22Rv1 (cell line): ENCODE data around the gene HIVEP3.

Source experiments
- H3K27ac ChIP-seq: fragments of 450-650 bp; 2 replicates; pipeline ENCODE4 v1.5.1; 2017
- CTCF ChIP-seq: fragments of 450-650 bp; IDR thresholded peaks from 2 replicates; pipeline ENCODE4 v1.5.1; 2017; ENCODE audit warnings: mild to moderate bottlenecking
- ZFX ChIP-seq: fragments of 450-650 bp; IDR thresholded peaks from 2 replicates; pipeline ENCODE4 v1.6.1; 2017; ENCODE audit warnings: antibody characterized with exemption, borderline replicate concordance

HIVEP3 gene

GRCh38 chr1:41546833-41547135, 371.9 kb downstream of the HIVEP3 start:
- no peak overlapping the region for H3K27ac ChIP-seq
- no peak for TF ChIP-seq CTCF
- TF ChIP-seq ZFX: no peak

- TF ChIP-seq CTCF (no peak), ZFX (no peak)
- no peak overlapping the region for H3K27ac ChIP-seq
These were observed 372.5 kb downstream of the HIVEP3 start for GRCh38 chr1:41545996-41546832.

GRCh38 chr1:41542196-41542930, 376.4 kb downstream of the HIVEP3 start:
- TF ChIP-seq CTCF (no peak), ZFX (no peak)
- H3K27ac ChIP-seq: no peak overlapping the region

- TF ChIP-seq ZFX (no peak), CTCF (no peak)
- H3K27ac ChIP-seq: no peak overlapping the region
These were observed 377.1 kb downstream of the HIVEP3 start for GRCh38 chr1:41541592-41541952.

- no peak overlapping the region for H3K27ac ChIP-seq
- TF ChIP-seq ZFX (no peak), CTCF (no peak)
These were observed 377.7 kb downstream of the HIVEP3 start for GRCh38 chr1:41540886-41541591.

GRCh38 chr1:41539999-41540398, 378.7 kb downstream of the HIVEP3 start:
- H3K27ac ChIP-seq: no peak overlapping the region
- TF ChIP-seq CTCF: no peak
- TF ChIP-seq ZFX: no peak

GRCh38 chr1:41539418-41539805, 379.3 kb downstream of the HIVEP3 start:
- no peak overlapping the region for H3K27ac ChIP-seq
- TF ChIP-seq ZFX (no peak), CTCF (no peak)
